ENCODE results near the gene CRACR2A. TPM values are rescaled to one million over a fixed set of nuclear protein-coding genes. Genes with fewer than 3 reads are reported as not detected.

The CRACR2A gene
- total and polyA plus RNA-seq, 2 of the 4 experiments (the other 2 are of a cell fraction), result 0.54 to 0.60 TPM

- Histone ChIP-seq H4K20me1 (ENCODE audit: insufficient read depth, low read length) (no peaks in the 10 kb centered on the region), H3K79me1 (ENCODE audit: low read depth in 1 of 2, low read length in 2 of 2) (no peaks in the 10 kb centered on the region), H3K9me3 (ENCODE audit: control insufficient read depth, insufficient read depth, low read length) (no peaks in the 10 kb centered on the region), H4K8ac (ENCODE audit: low read depth in 2 of 2, low read length in 2 of 2) (no peak overlapping the region), H3K4me2 (ENCODE audit: low read depth, low read length) (no peak overlapping the region), H3K4ac (ENCODE audit: low read depth, low read length) (no peak overlapping the region), H3K9ac (ENCODE audit: low read depth, low read length) (no peak overlapping the region), H3K56ac (ENCODE audit: extremely low read depth, insufficient read depth, low read length) (no peak overlapping the region), H3K36me3 (ENCODE audit: control insufficient read depth, insufficient read depth, low read length) (no peaks in the 10 kb centered on the region), H4K91ac (ENCODE audit: insufficient read depth, low read depth, low read length) (no peak overlapping the region), H2BK20ac (ENCODE audit: low read depth, low read length) (no peak overlapping the region), H2AK5ac (ENCODE audit: low read depth, low read length) (no peak overlapping the region), H3K4me3 (ENCODE audit: insufficient read depth, low read depth, low read length) (no peak overlapping the region), H2AFZ (replicated peaks; ENCODE audit: low read length, poor library complexity) (no peak overlapping the region), H3K18ac (ENCODE audit: low read depth, low read length) (no peak overlapping the region), H2AK9ac (replicated peaks; ENCODE audit: low read depth, low read length, poor library complexity) (no peak overlapping the region), H3K14ac (replicated peaks; ENCODE audit: low read depth, low read length) (no peak overlapping the region), H3K4me1 (ENCODE audit: control insufficient read depth, insufficient read depth, low read length) (no peaks in the 10 kb centered on the region), H4K5ac (ENCODE audit: low read depth, low read length) (no peak overlapping the region), H2BK15ac (ENCODE audit: low read depth, low read length) (no peak overlapping the region), H3K9me1 (ENCODE audit: insufficient read depth, low read length) (no peaks in the 10 kb centered on the region), H3K27ac (ENCODE audit: insufficient read depth, low read length) (no peak overlapping the region), H3K27me3 (ENCODE audit: control insufficient read depth, insufficient read depth, low read length) (peaks cover 4% of the 10 kb centered on the region), H3K23ac (ENCODE audit: low read depth, low read length) (no peak overlapping the region), H2BK5ac (ENCODE audit: low read depth, low read length, poor library complexity, severe bottlenecking) (no peak overlapping the region), H2BK120ac (ENCODE audit: low read depth, low read length) (no peak overlapping the region)
- no peak for ATAC-seq (ENCODE audit: low read depth)
- BruUV-seq (replicated peaks), result no TSS peak
- ChIA-PET POLR2A (ENCODE audit: unreplicated experiment) (no interaction called here), CTCF (interaction anchor here (2.0 kb wide), 1 partner anchor 381 kb away, joined by 5 read pairs; no protein-coding TSS in a partner anchor)
- dilution Hi-C loops (cut with HindIII; ENCODE audit: low sequenced_read_pairs, unreplicated experiment) (no loop called here), in situ Hi-C loops (cut with MboI; ENCODE audit: low sequenced_read_pairs) (no loop called here), intact Hi-C loops (cut with micrococcal nuclease) (no loop called here)
- no CpG with 5 or more reads among the region's 6 CpGs for WGBS, 2 experiments (ENCODE audit: extremely low coverage in 2 of 2, insufficient read length in 1 of 2)
- TF ChIP-seq USF2 (IDR thresholded peaks at IDR 0.05; ENCODE audit: low read depth, low read length), result no peak
- TF ChIP-seq MAZ (IDR thresholded peaks at IDR 0.05; ENCODE audit: borderline replicate concordance, low read depth, low read length), result no peak
- TF ChIP-seq RAD21 (IDR thresholded peaks at IDR 0.05; ENCODE audit: low read length), result no peak
- no peak for TF ChIP-seq RFX5 (IDR thresholded peaks at IDR 0.05; ENCODE audit: low read depth, low read length)
- no peak for TF ChIP-seq RCOR1 (IDR thresholded peaks at IDR 0.05; ENCODE audit: insufficient replicate concordance, low read length)
- TF ChIP-seq CTCF (conservative IDR thresholded peaks at IDR 0.05; ENCODE audit: low read depth, low read length), result no peak
- no peak for DNase-seq
These were observed 71.3 kb downstream of the CRACR2A start for GRCh38 chr12:3681595-3682061.

Data from IMR-90 (cell line).